NCI-H526 treated with DMSO at 0.1 percent for 48 hours (cell line): ENCODE results near the gene BCL7A.
A peak's percentile ranks its signal among the peaks of the same experiment; 100 is the strongest.
"Not testable (repeated sequence)": the region's sequence is repeated elsewhere in the genome, so short reads cannot be mapped to it uniquely, and the experiment has no call there.

ENCODE experiments used
- DNase-seq: peaks from one replicate; lab custom pipeline; 2025; lab: John Stamatoyannopoulos, UW

Gene BCL7A

DNA sequence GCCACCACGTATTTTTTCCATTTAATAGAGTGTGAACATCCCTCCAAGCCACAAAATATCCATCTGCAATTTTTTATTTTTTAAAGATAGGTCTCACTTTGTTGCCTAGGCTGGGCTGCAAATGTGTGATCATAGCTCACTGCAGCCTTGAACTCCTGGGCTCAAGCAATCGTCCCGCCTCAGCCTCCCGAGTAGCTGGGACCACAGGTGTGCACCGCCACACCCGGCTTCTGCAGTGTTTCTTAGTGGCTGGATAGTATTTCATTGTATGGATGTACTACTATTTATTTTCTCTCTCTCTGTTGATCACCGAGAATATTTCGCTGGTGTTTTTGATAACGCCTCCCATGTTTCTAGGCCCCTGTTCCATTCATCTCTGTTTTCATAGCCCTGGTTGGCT is 74.3 kb downstream of the BCL7A start:
- no peak for DNase-seq

DNA sequence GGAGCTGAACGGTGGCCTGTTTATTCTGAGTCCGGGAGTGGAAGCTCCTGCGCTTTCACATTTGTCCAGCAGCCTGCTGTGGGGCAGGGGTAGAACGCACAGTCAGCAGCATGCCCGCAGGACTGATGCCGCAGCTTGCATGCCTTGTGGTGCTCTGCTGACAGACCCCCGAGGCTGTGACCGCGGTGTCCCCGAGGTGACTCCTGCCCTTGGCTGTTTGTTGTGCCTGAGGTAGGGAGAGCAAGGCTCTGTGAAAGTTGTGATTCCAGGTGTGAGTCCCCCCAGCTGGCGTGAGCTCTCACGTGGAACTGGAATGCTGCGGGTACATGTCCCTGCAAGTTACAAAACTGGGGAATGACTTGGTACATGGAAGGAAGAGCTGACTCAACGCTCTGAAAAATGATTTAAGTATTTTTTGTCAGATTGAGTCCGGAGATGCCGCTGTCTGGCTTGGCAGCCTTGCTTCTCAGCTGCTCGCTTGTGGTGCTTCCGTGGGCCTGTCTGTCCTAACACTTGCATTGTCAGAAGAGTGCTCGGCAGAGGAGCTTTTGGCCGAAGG is 75.0 kb downstream of the BCL7A start:
- DNase-seq = no peak

DNA sequence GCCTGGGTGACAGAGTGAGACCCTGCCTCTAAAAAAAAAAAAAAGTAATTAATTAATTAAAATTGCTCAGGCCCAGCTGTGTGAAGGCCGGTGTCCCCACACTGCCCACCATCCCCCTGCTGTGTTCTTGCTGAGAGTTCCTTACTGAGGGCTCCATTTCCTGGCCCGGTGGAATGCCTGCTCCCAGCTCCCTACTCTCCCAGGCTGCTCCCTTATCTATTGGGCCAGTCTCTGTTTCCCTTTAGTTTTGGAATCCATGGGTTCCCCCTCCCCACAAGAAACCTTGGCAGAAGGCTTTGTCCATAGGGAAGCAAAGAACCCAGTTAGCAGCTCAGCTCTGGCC is 75.9 kb downstream of the BCL7A start:
- peak; percentile 52 for DNase-seq

DNA sequence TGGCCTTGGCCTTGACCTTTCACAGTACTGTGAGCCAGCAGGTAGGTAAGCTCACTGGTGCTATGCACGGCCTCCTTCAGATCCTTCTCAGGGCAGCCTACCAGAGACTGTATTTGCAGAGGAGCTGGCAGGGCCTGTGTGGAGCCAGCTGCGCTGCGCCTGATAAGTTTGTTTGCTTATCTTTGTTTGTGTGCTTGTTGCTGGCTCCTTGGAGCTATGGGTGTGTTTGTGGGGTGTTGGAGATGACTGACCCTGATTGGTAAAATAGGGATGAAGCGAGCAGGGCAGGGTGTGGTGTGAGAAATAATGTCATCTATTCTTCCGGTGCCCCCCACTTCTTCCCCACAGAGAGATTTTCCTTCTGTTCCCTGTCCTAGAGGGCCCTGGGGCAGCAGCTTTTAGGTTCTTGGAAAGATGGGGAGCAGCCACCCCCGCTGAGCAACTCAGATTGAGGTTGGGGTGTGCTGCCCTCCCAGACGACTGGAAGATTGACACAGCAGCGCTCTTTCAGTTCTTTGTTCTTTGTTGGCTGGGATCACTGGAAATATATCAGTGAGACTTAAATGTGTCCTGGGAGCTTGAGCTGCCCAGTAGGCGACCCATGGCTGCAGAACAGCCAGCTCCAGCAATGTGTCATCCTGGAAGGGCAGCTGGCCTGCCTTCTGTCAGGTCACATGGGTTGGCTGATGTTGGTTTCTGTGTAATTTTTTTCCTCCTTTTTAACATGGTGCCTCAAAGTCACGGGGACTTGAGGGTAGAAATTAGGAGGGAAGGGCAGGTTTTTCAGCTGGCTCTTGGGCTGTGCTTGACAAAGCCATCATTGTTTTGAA is 76.5 kb downstream of the BCL7A start:
- peak; percentile 98 for DNase-seq

DNA sequence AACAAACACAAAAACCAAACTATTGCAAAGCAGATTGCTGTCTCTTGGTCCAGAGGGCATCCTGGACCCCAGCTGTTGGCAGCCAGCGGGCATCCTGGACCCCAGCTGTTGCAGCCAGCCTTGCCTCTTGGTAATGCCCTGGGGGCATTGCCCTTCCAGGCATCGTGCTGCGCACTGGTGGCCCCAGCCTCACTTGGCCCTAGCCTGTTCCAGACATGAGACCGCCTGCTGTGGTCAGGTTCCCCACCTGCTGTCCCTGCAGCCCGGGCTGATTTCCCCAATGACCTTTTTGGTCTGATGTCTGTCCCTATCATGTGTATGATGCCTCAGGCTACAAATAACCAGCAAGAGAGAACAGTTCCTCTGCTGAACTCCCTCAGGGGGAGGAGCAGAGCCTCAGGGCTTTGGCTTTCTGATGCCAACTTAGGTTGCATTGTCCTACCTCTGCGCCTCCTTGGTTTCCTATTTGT is 77.6 kb downstream of the BCL7A start:
- no peak for DNase-seq

DNA sequence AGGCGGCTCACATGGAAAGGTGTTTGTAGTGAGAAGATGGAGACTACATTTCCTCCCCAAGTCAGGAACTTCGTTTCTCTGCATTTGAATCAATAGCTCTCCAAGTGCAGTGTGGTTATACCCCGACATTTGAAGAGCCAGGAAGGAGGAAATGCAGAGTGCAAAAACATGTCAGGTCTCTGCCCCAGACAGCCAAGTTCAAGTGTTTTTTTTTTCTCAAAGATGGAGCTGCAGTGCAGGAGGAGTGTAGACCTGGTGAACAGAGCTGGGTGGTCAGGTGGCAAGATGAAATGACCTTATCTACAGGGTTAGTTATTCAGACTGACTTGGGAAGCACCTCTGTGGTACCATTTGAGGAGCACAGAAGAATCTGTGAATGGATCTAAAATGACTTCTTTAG is 78.2 kb downstream of the BCL7A start:
- no peak for DNase-seq

DNA sequence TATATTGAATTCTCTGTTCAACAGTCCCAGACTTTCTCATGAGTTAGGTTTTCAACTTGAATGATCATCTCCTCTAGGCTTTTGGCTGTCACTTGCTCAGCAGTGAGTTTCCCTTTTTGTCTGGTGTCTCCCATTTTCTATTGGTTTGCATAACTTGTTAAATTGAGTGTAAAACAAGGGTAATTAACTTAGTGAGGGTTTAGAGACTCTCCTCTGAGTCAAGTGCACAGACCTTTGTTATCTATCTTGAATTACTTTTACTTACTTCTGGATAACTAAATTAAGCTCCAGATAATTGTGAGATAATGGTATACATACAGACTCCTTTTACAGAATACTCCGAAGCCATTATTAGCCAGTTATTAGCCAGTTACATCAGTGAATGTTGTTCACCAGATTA is 78.9 kb downstream of the BCL7A start:
- DNase-seq = no peak

DNA sequence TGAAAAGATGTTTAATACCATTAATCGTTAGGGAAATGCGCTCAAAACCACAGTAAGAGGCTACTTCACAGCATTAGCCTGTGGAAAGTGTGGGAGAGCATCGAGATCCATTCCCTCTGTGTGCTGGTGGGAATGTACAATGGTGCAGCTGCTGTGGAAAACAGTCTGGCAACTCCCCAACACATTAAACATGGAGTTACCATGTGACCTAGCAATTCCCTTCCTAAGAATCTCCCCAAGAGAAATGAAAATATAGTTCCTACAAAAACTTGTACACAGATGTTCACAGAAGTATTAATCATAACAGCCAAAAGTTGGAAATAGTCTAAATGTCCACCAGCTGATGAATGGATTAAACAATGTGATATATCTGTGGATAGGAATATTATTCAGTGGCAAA is 80.6 kb downstream of the BCL7A start:
- DNase-seq = no peak

DNA sequence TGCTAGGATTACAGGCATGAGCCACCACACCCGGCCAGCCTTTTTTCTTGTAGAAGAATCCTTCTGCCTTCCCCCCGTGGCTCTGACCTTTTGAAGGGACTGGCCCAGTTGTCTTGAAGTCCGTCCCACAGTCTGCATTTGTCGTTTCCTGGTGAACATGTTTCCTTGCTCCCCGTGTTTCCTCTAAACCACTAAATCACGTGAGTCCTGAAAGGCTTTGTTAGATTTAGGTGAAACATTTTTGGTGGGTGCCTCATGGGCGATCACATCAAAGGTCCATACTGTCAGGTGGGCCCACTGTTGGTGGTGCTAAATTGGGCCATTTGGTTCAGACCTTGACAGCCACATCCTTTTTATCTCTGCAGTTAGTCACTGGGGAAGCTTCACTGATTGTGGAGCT is 83.2 kb downstream of the BCL7A start:
- no peak for DNase-seq

DNA sequence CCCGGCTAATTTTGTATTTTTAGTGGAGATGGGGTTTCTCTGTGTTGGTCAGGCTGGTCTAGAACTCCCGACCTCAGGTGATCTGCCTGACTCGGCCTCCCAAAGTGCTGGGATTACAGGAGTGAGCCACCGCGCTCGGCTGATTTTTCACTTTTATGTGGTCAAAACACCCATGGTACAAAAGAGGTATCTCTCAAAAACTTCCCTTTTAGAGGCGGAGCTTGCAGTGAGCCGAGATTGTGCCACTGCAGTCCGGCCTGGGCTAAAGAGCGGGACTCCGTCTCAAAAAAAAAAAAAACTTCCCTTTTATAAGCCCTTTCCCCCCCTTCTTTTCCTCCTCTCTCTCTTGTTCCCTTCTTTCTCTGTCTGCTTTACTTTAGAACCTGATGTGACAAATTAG is 83.8 kb downstream of the BCL7A start:
- DNase-seq = not testable (repeated sequence)

DNA sequence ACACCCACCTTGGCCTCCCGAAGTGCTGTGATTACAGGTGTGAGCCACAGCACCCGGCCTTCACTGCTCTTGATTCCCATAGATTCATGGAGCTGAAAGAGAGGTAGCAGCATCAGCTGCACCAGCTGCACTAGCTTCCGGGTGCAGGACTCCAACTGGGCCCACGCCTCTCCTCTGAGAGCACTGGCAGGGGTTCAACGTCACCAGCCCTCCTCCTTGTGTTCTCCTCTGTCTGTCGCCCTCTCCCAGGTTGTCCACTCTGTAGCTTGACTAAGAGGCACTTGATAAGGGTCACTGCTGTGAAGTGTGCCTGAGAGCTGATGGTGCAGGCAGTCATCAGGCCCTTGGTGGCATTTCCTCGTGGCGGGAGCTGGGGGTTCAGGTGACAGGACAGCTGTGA is 85.2 kb downstream of the BCL7A start:
- DNase-seq = peak; percentile 51

DNA sequence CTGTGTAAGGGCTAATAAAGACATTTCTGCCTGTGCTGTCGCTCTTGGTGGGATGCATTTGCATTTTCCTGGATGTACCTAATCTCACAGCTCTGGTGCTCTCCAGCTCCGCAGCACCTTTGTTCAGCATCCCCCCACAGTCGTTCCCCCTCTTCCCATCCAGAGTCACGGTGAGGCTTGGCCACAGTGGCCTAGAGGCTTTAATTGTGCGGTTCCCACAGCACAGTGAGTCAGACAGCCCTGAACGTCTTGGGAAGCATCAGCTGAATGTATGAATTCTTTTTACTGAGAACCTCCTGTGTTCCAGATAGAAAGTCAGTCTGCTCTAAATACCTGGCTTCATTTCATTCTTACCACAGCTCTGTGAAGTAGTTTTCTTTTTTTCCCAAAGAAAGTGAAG is 85.6 kb downstream of the BCL7A start:
- peak; percentile 51 for DNase-seq

DNA sequence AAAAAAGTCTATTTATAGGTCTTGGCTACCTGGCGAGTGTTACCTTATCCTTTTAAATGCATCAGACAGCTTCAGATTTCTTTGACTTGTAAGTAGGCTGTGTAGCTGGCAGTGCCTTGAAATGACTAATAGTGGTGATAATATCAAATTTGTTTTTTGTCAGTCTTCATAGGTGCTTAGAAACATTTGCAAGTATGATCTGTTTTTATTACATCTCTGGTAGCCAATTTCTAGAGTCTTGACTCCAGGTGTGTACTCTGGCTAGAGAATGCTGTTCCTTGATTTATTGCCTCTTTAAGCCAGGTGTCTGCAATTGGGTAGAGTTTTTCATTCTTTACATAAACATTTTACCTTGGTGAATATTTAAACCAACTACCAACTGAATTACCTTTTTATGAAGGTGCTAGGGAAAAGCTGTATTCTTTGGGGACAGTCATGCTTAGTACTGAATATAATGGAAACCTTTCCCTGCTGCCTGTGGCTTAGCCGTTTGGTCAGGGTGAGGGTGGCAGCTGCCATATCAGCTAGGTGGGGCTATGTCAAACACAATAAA is 89.5 kb downstream of the BCL7A start:
- peak; percentile 99 for DNase-seq
